OCI-LY3 (cell line): ENCODE measurements around the gene PTPRD.

Experiments
- EZH2phosphoT487 ChIP-seq: fragments of 200-600 bp; shearing (Covaris generic); IDR thresholded peaks from 2 replicates; pipeline ENCODE4 v1.6.1; 2018; ENCODE audit warnings: antibody characterized with exemption, mixed run types, low read depth
- TF ChIP-seq, protein P1 (sequence below): fragments of 200-600, 300-600 bp; sonication (generic); IDR thresholded peaks from 2 replicates; pipeline ENCODE4 v1.5.1; 2014; ENCODE audit warnings: antibody characterized with exemption, low read length, low read depth

DNA sequence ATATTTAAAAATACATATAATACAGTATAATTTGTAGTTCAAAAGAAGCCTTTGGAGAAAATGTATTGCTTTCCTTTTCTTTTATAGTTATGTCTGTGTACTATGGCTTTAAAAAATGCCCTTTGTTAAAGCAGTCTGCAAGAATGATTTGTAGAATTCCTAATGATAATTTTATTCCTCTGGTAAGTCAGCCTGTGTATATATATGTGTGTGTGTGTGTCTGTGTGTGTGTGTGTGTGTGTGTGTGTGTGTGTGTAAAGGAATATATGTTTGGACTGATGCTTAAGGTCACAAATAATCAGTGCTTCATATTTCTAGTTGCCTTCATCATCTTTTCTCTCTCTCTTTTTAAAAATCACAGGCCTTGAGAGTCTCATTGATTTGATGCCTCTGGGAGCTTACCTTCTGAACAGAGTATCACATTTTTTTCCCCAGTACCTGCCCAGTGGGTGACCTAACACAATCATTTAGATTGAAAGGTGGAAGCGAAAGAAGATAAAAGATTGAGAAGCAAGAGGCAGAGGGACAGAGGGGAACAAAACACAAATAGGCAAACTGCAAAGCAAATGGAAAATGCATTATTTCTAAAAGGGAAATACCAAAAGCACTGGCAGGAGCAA, 2104.0 kb downstream of the PTPRD start:
- TF ChIP-seq, protein P1, sequence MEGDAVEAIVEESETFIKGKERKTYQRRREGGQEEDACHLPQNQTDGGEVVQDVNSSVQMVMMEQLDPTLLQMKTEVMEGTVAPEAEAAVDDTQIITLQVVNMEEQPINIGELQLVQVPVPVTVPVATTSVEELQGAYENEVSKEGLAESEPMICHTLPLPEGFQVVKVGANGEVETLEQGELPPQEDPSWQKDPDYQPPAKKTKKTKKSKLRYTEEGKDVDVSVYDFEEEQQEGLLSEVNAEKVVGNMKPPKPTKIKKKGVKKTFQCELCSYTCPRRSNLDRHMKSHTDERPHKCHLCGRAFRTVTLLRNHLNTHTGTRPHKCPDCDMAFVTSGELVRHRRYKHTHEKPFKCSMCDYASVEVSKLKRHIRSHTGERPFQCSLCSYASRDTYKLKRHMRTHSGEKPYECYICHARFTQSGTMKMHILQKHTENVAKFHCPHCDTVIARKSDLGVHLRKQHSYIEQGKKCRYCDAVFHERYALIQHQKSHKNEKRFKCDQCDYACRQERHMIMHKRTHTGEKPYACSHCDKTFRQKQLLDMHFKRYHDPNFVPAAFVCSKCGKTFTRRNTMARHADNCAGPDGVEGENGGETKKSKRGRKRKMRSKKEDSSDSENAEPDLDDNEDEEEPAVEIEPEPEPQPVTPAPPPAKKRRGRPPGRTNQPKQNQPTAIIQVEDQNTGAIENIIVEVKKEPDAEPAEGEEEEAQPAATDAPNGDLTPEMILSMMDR = no peak
- TF ChIP-seq EZH2phosphoT487 = no peak
